MM.1S (cell line): ENCODE results near the gene IL13RA2.

Experiments
- DNase-seq: peaks from one replicate; pipeline ENCODE4 v3.0.0-alpha.2; 2015
- H2AFZ ChIP-seq: fragments of 300-600 bp; sonication (generic); 2 replicates; pipeline ENCODE4 v1.6.0; 2016; ENCODE audit warnings: antibody characterized with exemption, low read length
- H3F3A ChIP-seq: fragments of 300-600 bp; sonication (generic); 2 replicates; pipeline ENCODE4 v1.6.1; 2016; ENCODE audit warnings: mild to moderate bottlenecking, antibody characterized with exemption, low read length, moderate library complexity, mixed read lengths; ENCODE audit not compliant: insufficient read depth
- H3K27ac ChIP-seq: fragments of 300-600 bp; sonication (generic); 2 replicates; pipeline ENCODE4 v1.5.1; 2016; ENCODE audit warnings: mild to moderate bottlenecking, low read length
- H3K27me3 ChIP-seq: fragments of 300-600 bp; sonication (generic); replicated peaks from 2 replicates; pipeline ENCODE4 v1.6.0; 2016; ENCODE audit warnings: low read length; ENCODE audit not compliant: insufficient read depth
- H3K36me3 ChIP-seq: fragments of 300-600 bp; sonication (generic); replicated peaks from 2 replicates; pipeline ENCODE4 v1.6.1; 2016; ENCODE audit warnings: mild to moderate bottlenecking, low read length, mixed read lengths; ENCODE audit not compliant: insufficient read depth
- H3K4me1 ChIP-seq: fragments of 300-600 bp; sonication (generic); 2 replicates; pipeline ENCODE4 v1.6.1; 2016; ENCODE audit warnings: low read length, mixed read lengths
- H3K4me2 ChIP-seq: fragments of 300-600 bp; sonication (generic); 2 replicates; pipeline ENCODE4 v1.6.0; 2016; ENCODE audit warnings: low read depth, low read length
- H3K4me3 ChIP-seq: fragments of 300-600 bp; sonication (generic); 2 replicates; pipeline ENCODE4 v1.5.1; 2016; ENCODE audit warnings: low read length, mixed read lengths
- H3K79me2 ChIP-seq: fragments of 300-600 bp; sonication (generic); 2 replicates; pipeline ENCODE4 v1.6.1; 2016; ENCODE audit warnings: mixed run types, low read length, mixed read lengths
- H3K9ac ChIP-seq: fragments of 300-600 bp; sonication (generic); 2 replicates; pipeline ENCODE4 v1.6.1; 2016; ENCODE audit warnings: low read length, mixed read lengths
- H3K9me2 ChIP-seq: fragments of 300-600 bp; sonication (generic); replicated peaks from 2 replicates; pipeline ENCODE4 v1.6.1; 2016; ENCODE audit warnings: mild to moderate bottlenecking, low read length, mixed read lengths; ENCODE audit not compliant: insufficient read depth
- H3K9me3 ChIP-seq: fragments of 300-600 bp; sonication (generic); replicated peaks from 2 replicates; pipeline ENCODE4 v1.6.1; 2016; ENCODE audit warnings: mild to moderate bottlenecking, low read length, mixed read lengths; ENCODE audit not compliant: insufficient read depth
- H4K20me1 ChIP-seq: fragments of 300-600 bp; sonication (generic); 2 replicates; pipeline ENCODE4 v1.6.1; 2016; ENCODE audit warnings: mild to moderate bottlenecking, low read length, moderate library complexity, mixed read lengths; ENCODE audit not compliant: insufficient read depth
- CTCF ChIP-seq: fragments of 300-600 bp; sonication (generic); IDR thresholded peaks from 2 replicates; pipeline ENCODE4 v1.5.1; 2016; ENCODE audit warnings: antibody characterized with exemption, low read length, mixed read lengths
- EZH2 ChIP-seq: fragments of 300-600 bp; sonication (generic); optimal IDR thresholded peaks from 2 replicates; pipeline ENCODE3; 2017; ENCODE audit warnings: low read depth, mild to moderate bottlenecking, antibody characterized with exemption, low read length, mixed read lengths
- EZH2phosphoT487 ChIP-seq: fragments of 300-600 bp; sonication (generic); IDR thresholded peaks from 2 replicates; pipeline ENCODE4 v1.6.1; 2018; ENCODE audit warnings: antibody characterized with exemption, low read length

Gene IL13RA2

DNA sequence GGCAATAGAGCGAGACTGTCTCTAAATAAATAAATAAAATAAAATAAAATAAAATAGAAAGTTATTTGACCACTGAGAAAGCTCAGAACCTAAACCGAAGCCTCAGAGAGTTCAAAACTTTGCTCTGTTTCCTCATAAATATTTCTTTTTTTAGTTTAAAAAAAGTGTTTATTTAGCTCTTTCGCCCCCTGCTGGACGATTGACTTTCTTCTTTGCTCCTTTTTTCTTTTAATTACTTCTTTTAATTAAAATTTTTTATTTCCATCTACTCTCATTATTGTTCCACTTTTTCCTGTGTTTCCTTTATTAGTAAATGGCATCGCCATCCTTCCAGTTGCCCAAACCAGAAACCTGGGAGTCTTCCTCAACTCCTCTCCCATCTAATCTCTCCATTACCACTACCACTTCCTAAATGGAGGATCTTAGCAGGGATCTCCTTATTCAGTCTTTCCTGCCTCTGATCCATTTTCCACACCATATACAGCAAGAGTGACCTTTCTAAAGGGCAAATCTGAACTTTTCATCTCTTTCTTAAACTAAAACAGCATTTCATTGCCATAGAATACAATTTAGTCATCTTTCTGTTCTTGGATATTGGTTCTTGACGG, 728 bp upstream of the IL13RA2 start:
- no peaks in the 10 kb centered on the region for H3K9me2 ChIP-seq
- H3K79me2 ChIP-seq, result no peaks in the 10 kb centered on the region
- H3K4me3 ChIP-seq, result no peak overlapping the region
- no peaks in the 10 kb centered on the region for H3K4me1 ChIP-seq
- no peaks in the 10 kb centered on the region for H4K20me1 ChIP-seq
- no peak overlapping the region for H2AFZ ChIP-seq
- H3K27ac ChIP-seq, result no peak overlapping the region
- no peaks in the 10 kb centered on the region for H3F3A ChIP-seq
- TF ChIP-seq EZH2, result no peak
- peak; percentile 25 for TF ChIP-seq CTCF
- TF ChIP-seq EZH2phosphoT487, result no peak
- H3K9ac ChIP-seq, result no peak overlapping the region
- H3K9me3 ChIP-seq, result no peaks in the 10 kb centered on the region
- H3K4me2 ChIP-seq, result no peak overlapping the region
- H3K36me3 ChIP-seq, result no peaks in the 10 kb centered on the region
- H3K27me3 ChIP-seq, result no peaks in the 10 kb centered on the region
- DNase-seq, result peak; percentile 31

DNA sequence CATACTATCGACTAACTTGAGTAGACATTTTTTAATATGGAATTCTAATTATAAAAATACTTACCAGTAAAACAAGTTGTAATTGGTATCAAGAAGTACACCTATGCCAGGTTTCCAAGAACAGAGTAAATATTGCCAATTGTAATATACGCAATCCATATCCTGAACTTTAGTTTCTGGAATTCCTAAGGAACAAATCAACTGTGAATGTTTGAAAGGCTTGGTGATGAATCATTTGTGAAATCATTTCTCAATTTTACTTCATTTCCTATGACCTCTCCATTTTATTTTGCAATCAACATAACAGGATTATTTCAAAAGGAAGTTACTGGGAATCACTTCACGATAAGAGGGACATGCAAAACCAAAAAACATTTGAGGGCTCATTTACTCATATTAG, 3.7 kb downstream of the IL13RA2 start:
- Histone ChIP-seq H3K4me2 (no peak overlapping the region), H3K4me1 (no peaks in the 10 kb centered on the region)

DNA sequence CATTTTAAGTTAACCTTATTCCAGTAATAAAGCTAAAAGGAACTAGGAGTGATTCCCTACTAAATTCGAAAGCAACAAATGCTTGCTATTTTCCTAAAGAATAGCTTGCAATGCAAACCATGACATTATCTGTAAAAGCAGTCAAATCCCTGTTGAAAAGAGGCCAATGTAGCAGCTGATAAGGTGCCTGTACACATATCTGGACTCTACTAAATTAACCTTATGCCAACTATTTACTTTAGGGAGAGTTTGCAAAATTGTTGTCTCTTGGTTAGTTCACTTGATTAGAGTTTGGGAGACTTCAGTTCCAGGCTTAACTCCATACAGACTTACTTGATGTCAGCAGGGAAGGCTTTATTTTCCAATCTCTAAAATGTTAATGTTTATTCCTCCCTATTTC, 6.0 kb downstream of the IL13RA2 start:
- H3K27ac ChIP-seq, result no peak overlapping the region
- H3K27me3 ChIP-seq, result no peaks in the 10 kb centered on the region
- H3K9me3 ChIP-seq, result no peaks in the 10 kb centered on the region
- no peaks in the 10 kb centered on the region for H3K4me1 ChIP-seq
- H3K9ac ChIP-seq, result no peak overlapping the region
- no peaks in the 10 kb centered on the region for H4K20me1 ChIP-seq
- no peaks in the 10 kb centered on the region for H3F3A ChIP-seq
- no peak for TF ChIP-seq EZH2
- no peak for TF ChIP-seq CTCF
- no peak for TF ChIP-seq EZH2phosphoT487
- H2AFZ ChIP-seq, result no peak overlapping the region
- no peaks in the 10 kb centered on the region for H3K9me2 ChIP-seq
- H3K36me3 ChIP-seq, result no peaks in the 10 kb centered on the region
- no peak for DNase-seq
- H3K4me2 ChIP-seq, result no peak overlapping the region
- H3K79me2 ChIP-seq, result no peaks in the 10 kb centered on the region
- no peak overlapping the region for H3K4me3 ChIP-seq

More for the DNA sequence above, 3.7 kb downstream of the IL13RA2 start:
- Histone ChIP-seq H3K9me2 (no peaks in the 10 kb centered on the region), H3K27ac (no peak overlapping the region), H2AFZ (no peak overlapping the region), H3K4me3 (no peak overlapping the region), H3K79me2 (no peaks in the 10 kb centered on the region), H3F3A (no peaks in the 10 kb centered on the region), H3K9ac (no peak overlapping the region), H4K20me1 (no peaks in the 10 kb centered on the region), H3K27me3 (no peaks in the 10 kb centered on the region), H3K9me3 (no peaks in the 10 kb centered on the region), H3K36me3 (no peaks in the 10 kb centered on the region)
- DNase-seq, result no peak
- no peak for TF ChIP-seq CTCF
- no peak for TF ChIP-seq EZH2phosphoT487
- TF ChIP-seq EZH2, result no peak
